GM12875 (cell line): ENCODE results near the gene MBOAT7.
"Not testable (repeated sequence)": the region's sequence is repeated elsewhere in the genome, so short reads cannot be mapped to it uniquely, and the experiment has no call there.

Experiments
- H3K4me3 ChIP-seq: one replicate; pipeline ENCODE4 v1.5.1; 2011; ENCODE audit warnings: low read depth, low read length, control low read depth
- CTCF ChIP-seq: IDR thresholded peaks from 2 replicates; pipeline ENCODE4 v1.5.1; 2011; ENCODE audit warnings: low read depth, mild to moderate bottlenecking, control low read depth, inconsistent platforms, low read length, moderate library complexity, borderline replicate concordance; ENCODE audit not compliant: insufficient read depth

Gene MBOAT7

GRCh38 chr19:54178581-54179261 lies 10.7 kb downstream of the MBOAT7 start:
- TF ChIP-seq CTCF = no peak
- no peak overlapping the region for H3K4me3 ChIP-seq

GRCh38 chr19:54173951-54174834 lies 15.2 kb downstream of the MBOAT7 start:
- TF ChIP-seq CTCF = no peak
- no peak overlapping the region for H3K4me3 ChIP-seq

- TF ChIP-seq CTCF = no peak
These were observed 16.1 kb downstream of the MBOAT7 start for GRCh38 chr19:54173359-54173699.

GRCh38 chr19:54172471-54173358 lies 16.7 kb downstream of the MBOAT7 start, which contains the start of gene TMC4:
TSS of gene TMC4 (minus strand) at chr19:54173160. CDS start at chr19:54173117, 43 bp downstream.
- TF ChIP-seq CTCF = 0 out of 2 replicates have a peak, but pooled peaks have one; percentile 8
- no peak within 1 kb of the TSS for H3K4me3 ChIP-seq

More at GRCh38 chr19:54173359-54173699, 16.1 kb downstream of the MBOAT7 start:
- H3K4me3 ChIP-seq = no peak overlapping the region

GRCh38 chr19:54171736-54172431 lies 17.5 kb downstream of the MBOAT7 start:
- H3K4me3 ChIP-seq = not testable (repeated sequence)

GRCh38 chr19:54169149-54169740 lies 20.1 kb downstream of the MBOAT7 start:
- H3K4me3 ChIP-seq = no peak overlapping the region

More at GRCh38 chr19:54169149-54169740, 20.1 kb downstream of the MBOAT7 start:
- no peak for TF ChIP-seq CTCF
